Thymus (tissue), 14 donors: ENCODE measurements around the gene PELI1. TPM values are rescaled to one million over a fixed set of nuclear protein-coding genes. Genes with fewer than 3 reads are reported as not detected.
A peak's percentile ranks its signal among the peaks of the same experiment; 100 is the strongest.

Source experiments
- DNase-seq, 9 donors: peaks; one replicate each; pipeline ENCODE4 v3.0.0-alpha.2; 2013; ENCODE audit warnings: low spot score in 9 of 9, low read depth in 6 of 9, missing footprints in 1 of 9
- H3K27ac ChIP-seq, 2 donors: one replicate each; pipeline ENCODE4 v1.5.1; 2013; ENCODE audit warnings: control low read depth in 1 of 2, low read depth in 1 of 2, low read length in 1 of 2, mild to moderate bottlenecking in 1 of 2, moderate library complexity in 1 of 2
- H3K27me3 ChIP-seq, 2 donors: one replicate each; pipeline ENCODE4 v1.5.1; 2013; ENCODE audit warnings: low read length in 1 of 2; ENCODE audit not compliant: control insufficient read depth in 2 of 2, insufficient read depth in 1 of 2
- H3K36me3 ChIP-seq, 2 donors: one replicate each; pipeline ENCODE4 v1.5.1; 2013; ENCODE audit warnings: low read length in 1 of 2, mild to moderate bottlenecking in 1 of 2, moderate library complexity in 1 of 2; ENCODE audit not compliant: control insufficient read depth in 2 of 2, insufficient read depth in 2 of 2
- H3K4me1 ChIP-seq, 2 donors: one replicate each; pipeline ENCODE4 v1.5.1; 2013; ENCODE audit warnings: low read length in 2 of 2; ENCODE audit not compliant: control insufficient read depth in 2 of 2, insufficient read depth in 2 of 2
- H3K4me3 ChIP-seq, 2 donors: one replicate each; pipeline ENCODE4 v1.5.1; 2013; ENCODE audit warnings: low read length in 2 of 2, control low read depth in 1 of 2, mild to moderate bottlenecking in 1 of 2
- H3K9me3 ChIP-seq, 2 donors: one replicate each; pipeline ENCODE4 v1.5.1; 2013; ENCODE audit warnings: low read length in 1 of 2, mild to moderate bottlenecking in 1 of 2; ENCODE audit not compliant: control insufficient read depth in 2 of 2, insufficient read depth in 1 of 2
- WGBS: extraction: QIAGEN DNeasy Blood & Tissue Kit; methylation state at CpG from one replicate; pipeline ENCODE4 v1.1.7; 2013; 5-methylcytosine and 5-hydroxymethylcytosine counted together
- long read RNA-seq, 10 donors: transcript quantifications; one replicate each; lab custom pipeline, GENCODE V29; 2026
- polyA plus RNA-seq: library from polyadenylated mRNA; stranded (reverse); fragments of 200-250 nt; gene quantifications from one replicate; pipeline ENCODE4 v1.2.3, GENCODE V29; 2013
- total RNA-seq: library from RNA; stranded (reverse); fragments of 120-200 nt; gene quantifications from one replicate; pipeline ENCODE4 v1.2.4, GENCODE V29; 2013
- donor health status: healthy.

Gene PELI1, protein sequence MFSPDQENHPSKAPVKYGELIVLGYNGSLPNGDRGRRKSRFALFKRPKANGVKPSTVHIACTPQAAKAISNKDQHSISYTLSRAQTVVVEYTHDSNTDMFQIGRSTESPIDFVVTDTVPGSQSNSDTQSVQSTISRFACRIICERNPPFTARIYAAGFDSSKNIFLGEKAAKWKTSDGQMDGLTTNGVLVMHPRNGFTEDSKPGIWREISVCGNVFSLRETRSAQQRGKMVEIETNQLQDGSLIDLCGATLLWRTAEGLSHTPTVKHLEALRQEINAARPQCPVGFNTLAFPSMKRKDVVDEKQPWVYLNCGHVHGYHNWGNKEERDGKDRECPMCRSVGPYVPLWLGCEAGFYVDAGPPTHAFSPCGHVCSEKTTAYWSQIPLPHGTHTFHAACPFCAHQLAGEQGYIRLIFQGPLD
- total RNA-seq (33.9 TPM), polyA plus RNA-seq (61.2 TPM)
- long read RNA-seq, donor 1, partial matches to known transcripts, result 0 of 1 reads
- long read RNA-seq, donor 1, other reads (novel, unspliced or antisense), result 0 of 1 reads
- long read RNA-seq, donor 2, transcript PELI1-201 (7 exons, 3,750 nt), result major isoform, 21 of 36 reads
- long read RNA-seq, donor 2, partial matches to known transcripts, result 15 of 36 reads
- long read RNA-seq, donor 2, other reads (novel, unspliced or antisense), result 0 of 36 reads
- long read RNA-seq, donor 3, partial matches to known transcripts, result 0 of 4 reads
- long read RNA-seq, donor 3, other reads (novel, unspliced or antisense), result 0 of 4 reads
- long read RNA-seq, donor 4, transcript PELI1-201 (7 exons, 3,750 nt), result major isoform, 7 of 7 reads
- long read RNA-seq, donor 4, partial matches to known transcripts, result 0 of 7 reads
- long read RNA-seq, donor 4, other reads (novel, unspliced or antisense), result 0 of 7 reads
- long read RNA-seq, donor 5, transcript PELI1-201 (7 exons, 3,750 nt), result major isoform, 9 of 14 reads
- long read RNA-seq, donor 5, partial matches to known transcripts, result 0 of 14 reads
- long read RNA-seq, donor 5, other reads (novel, unspliced or antisense), result 5 of 14 reads
- long read RNA-seq, donor 6, transcript PELI1-201 (7 exons, 3,750 nt), result major isoform, 6 of 6 reads
- long read RNA-seq, donor 6, partial matches to known transcripts, result 0 of 6 reads
- long read RNA-seq, donor 6, other reads (novel, unspliced or antisense), result 0 of 6 reads
- long read RNA-seq, donor 7, transcript PELI1-201 (7 exons, 3,750 nt), result major isoform, 23 of 28 reads
- long read RNA-seq, donor 7, partial matches to known transcripts, result 5 of 28 reads
- long read RNA-seq, donor 7, other reads (novel, unspliced or antisense), result 0 of 28 reads
- long read RNA-seq, donor 8, transcript PELI1-201 (7 exons, 3,750 nt), result major isoform, 6 of 6 reads
- long read RNA-seq, donor 8, partial matches to known transcripts, result 0 of 6 reads
- long read RNA-seq, donor 8, other reads (novel, unspliced or antisense), result 0 of 6 reads
- long read RNA-seq, donor 9, partial matches to known transcripts, result 0 of 3 reads
- long read RNA-seq, donor 9, other reads (novel, unspliced or antisense), result 0 of 3 reads
- long read RNA-seq, donor 10, transcript PELI1-201 (7 exons, 3,750 nt), result major isoform, 12 of 12 reads
- long read RNA-seq, donor 10, partial matches to known transcripts, result 0 of 12 reads
- long read RNA-seq, donor 10, other reads (novel, unspliced or antisense), result 0 of 12 reads

DNA sequence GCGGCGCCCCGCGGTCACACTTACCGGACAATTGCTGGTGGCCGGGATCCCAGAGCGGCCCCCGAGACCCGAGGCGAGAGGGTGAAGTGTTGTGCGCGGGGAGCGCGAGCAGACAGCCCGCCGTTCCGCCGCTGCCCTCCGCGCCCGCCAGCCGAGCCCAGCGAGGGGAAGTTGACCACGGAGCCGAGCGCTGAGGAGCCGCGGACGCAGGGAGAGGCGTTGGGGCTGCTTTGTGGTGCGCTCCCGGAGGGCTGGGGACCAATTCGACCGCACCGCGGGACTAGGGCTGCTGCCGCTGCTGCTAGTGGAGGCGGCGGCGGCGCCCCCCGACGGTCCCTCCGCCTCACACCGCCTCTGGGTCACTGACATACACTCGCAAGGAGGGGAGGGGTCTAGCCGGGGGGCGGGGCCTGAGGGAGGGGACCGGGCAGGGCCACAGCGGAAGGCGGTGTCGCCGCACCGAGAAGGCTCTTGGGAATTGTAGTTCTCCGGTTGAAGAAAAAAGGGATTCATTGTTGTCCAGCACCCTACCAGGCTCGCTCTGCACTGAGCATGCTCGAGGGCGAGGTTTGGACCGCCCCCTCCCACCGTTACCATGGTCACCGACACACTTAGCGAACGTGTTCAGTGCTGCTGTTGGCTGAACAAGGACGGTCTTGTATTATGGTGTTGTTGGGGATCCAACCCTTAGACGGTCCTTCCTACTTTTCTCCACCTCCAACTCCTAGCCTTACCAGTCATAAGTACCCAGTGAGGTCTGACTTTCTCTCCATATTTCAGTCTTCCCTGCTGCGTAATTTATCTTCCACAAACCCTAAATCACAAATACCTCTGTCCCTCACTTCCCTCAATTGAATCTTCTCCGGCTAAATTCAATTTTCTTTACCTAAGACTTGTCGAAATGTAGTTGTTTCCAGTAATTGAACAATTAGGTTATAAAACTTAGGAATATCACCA, at the start of gene PELI1:
PELI1 (minus strand) TSS at position 364 of the 957 bp plus-strand sequence. CDS start 36,110 bp downstream, outside the sequence.
- WGBS, result 6% methylated on average over 68 of the region's 68 CpGs
- no peaks in the 10 kb centered on the region for H3K27me3 ChIP-seq
- H3K27ac ChIP-seq, result peak within 1 kb of the TSS; percentile 89 to 99
- peaks cover 0 to 3% of the 10 kb centered on the region in 2 donors for H3K36me3 ChIP-seq
- H3K4me1 ChIP-seq, result peaks cover 10 to 20% of the 10 kb centered on the region in 2 donors
- peak within 1 kb of the TSS; percentile 73 to 99 for H3K4me3 ChIP-seq
- no peaks in the 10 kb centered on the region for H3K9me3 ChIP-seq
- peak; percentile 88 to 97 (median 92) for DNase-seq

DNA sequence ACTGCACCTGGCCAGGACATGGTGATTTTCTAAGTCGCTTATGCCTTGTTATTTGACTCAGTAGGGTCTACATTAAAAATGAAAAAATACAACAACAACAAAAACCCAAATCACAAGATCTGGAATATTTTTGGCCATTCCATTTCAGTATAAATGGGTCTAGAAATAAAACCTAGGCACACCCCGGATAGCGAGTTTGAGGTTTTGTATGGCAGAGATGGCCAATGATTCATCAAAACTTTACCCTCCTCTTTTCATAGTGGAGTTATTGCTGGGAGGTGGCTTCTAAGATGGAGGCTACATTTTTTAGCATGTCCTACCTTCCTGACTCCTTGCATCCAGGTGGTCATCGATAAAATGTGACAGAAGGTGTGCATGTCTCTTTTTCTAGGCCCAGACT, 49.3 kb upstream of the PELI1 start:
- Histone ChIP-seq H3K36me3 (no peaks in the 10 kb centered on the region), H3K27ac (no peak overlapping the region), H3K4me3 (no peak overlapping the region), H3K9me3 (no peaks in the 10 kb centered on the region), H3K27me3 (no peaks in the 10 kb centered on the region), H3K4me1 (no peaks in the 10 kb centered on the region)
- WGBS, result 98% methylated on average over 4 of the region's 4 CpGs
- no peak for DNase-seq

DNA sequence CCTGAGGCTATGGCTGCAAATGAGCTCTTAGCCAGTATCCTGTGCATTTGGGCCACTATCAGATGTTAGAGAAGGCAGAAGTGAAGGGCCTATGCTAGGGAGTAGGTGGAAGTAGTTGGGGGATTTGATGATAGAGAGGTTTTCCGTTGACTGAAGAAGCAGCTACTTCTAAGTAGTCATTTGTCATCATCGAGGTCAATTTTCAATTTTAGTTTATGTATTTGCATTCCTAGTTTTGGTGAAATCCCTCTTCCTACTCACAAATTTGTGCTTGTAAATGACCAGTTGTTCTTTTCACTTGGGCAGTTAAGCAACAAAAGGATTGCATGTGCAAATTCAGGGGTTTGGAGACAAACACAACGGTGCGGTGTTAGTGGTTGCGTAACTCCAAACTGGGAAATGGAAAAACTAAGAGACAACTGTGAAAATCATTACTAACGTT, 48.5 kb upstream of the PELI1 start:
- Histone ChIP-seq H3K9me3 (no peaks in the 10 kb centered on the region), H3K27ac (peak overlapping the region in 1 of 2 donors; percentile 21), H3K4me1 (no peaks in the 10 kb centered on the region), H3K36me3 (no peaks in the 10 kb centered on the region), H3K27me3 (no peaks in the 10 kb centered on the region), H3K4me3 (no peak overlapping the region)
- DNase-seq, result no peak
- 78% methylated on average over 6 of the region's 6 CpGs for WGBS

DNA sequence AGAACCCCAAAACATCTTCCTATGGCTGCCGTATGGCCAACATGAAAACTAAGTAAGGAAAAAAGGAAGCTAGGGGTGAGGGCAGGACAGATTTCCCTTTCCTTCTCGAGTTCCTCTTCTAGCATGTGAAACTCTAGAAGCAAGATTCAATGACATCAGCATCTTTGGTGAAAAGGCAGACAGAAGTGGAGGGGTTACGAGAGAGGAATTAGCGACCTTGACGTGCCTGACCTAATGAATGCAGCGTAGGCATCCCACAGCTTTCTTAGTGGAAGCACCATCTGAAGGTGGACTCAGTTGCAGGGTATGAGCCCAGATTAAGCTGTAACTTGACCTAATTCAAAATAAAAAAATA, 47.9 kb upstream of the PELI1 start:
- no peak for DNase-seq
- no peak overlapping the region for H3K27ac ChIP-seq
- WGBS, result 67% methylated on average over 6 of the region's 6 CpGs

DNA sequence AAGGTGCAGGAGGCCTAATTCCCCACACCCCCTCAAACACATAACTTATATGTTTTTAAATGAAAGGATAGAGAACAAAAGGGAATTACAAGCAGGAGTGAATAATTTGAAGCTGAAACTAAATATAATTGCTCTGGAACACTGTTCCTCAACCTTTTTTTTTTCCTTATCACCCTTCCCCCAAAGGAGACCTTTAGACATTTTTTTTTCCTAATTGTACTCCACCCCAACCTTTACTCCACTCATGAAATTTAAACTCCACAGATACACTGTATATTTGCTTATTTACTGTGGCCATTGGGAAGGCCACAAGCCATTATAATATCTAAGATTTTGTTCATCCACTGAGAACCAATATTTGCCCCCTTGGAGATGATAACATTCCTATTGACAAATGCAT, 45.4 kb upstream of the PELI1 start:
- no peaks in the 10 kb centered on the region for H3K27me3 ChIP-seq
- no peaks in the 10 kb centered on the region for H3K9me3 ChIP-seq
- H3K4me3 ChIP-seq, result no peak overlapping the region
- no peaks in the 10 kb centered on the region for H3K4me1 ChIP-seq
- H3K27ac ChIP-seq, result no peak overlapping the region
- DNase-seq, result no peak
- no peaks in the 10 kb centered on the region for H3K36me3 ChIP-seq

More for the DNA sequence above, 47.9 kb upstream of the PELI1 start:
- H3K9me3 ChIP-seq, result no peaks in the 10 kb centered on the region
- H3K4me3 ChIP-seq, result no peak overlapping the region
- no peaks in the 10 kb centered on the region for H3K4me1 ChIP-seq
- no peaks in the 10 kb centered on the region for H3K27me3 ChIP-seq
- H3K36me3 ChIP-seq, result no peaks in the 10 kb centered on the region

DNA sequence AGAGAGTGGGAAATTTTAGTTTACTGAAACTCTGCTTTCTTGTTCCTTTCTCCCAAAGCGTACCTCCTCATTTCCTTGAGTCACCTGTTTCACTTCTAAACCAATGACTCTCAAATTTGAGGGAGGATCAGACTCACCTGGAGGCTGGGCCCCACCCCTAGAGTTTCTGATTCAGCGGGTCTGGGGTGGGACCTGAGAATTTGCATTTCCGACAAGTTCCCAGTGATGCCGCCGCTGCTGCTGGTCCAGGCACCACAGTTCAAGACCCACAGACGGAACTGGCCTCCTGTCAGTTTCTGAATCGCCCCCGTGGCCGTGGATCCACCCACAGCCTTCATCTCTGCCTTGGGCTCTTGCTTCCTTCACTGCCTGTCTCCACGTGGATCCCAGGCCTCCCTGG, 44.9 kb upstream of the PELI1 start:
- WGBS, result 87% methylated on average over 10 of the region's 10 CpGs
- Histone ChIP-seq H3K4me1 (no peaks in the 10 kb centered on the region), H3K27me3 (no peaks in the 10 kb centered on the region), H3K27ac (no peak overlapping the region), H3K4me3 (no peak overlapping the region), H3K36me3 (no peaks in the 10 kb centered on the region), H3K9me3 (no peaks in the 10 kb centered on the region)
- no peak for DNase-seq

DNA sequence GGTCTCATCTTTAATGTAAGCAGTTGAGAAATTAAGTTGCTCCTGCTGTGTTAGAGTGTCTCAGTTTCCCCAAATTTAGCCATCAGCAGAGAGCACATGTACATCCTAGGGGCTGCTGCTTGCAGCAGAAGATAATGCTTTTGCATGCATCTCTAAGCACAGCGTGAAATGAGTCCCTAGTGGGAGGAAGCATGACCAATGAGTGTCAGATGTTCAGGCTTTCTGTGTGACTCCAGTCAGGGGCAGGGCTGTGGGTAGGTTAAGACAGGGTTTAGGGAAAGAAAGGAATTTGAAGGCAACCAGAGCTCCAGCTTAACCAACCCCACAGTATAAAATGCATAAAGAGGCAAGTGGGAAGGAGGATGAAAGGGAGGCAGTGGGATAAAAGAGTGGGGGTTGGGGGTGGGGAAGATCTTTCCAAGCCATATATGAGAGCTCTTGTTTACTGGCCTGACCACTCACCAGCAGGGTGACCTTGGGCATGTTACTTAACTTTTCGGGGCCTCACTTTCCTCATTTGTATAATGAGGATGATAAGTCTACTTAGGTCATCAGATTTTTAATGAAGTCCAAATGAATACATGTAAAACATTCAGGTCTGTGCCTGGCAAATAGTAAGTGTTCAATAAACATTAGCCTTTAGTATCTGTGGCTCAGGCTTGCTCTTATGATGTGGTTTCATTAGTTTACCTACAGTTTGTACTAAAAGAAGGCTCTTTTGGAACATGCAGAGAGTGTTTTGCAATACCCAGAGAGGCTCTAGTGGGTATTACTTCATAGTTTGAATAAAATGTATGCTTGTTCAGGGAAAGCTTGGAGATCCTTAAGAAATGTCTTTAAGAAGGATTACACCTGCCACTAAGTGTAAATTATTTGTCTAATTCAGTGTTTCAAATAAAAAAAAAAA, 42.7 kb upstream of the PELI1 start:
- no peak overlapping the region for H3K27ac ChIP-seq
- WGBS, result 88% methylated on average over 2 of the region's 2 CpGs
- H3K9me3 ChIP-seq, result no peaks in the 10 kb centered on the region
- no peak for DNase-seq
- no peaks in the 10 kb centered on the region for H3K4me1 ChIP-seq
- H3K36me3 ChIP-seq, result no peaks in the 10 kb centered on the region
- no peaks in the 10 kb centered on the region for H3K27me3 ChIP-seq
- no peak overlapping the region for H3K4me3 ChIP-seq
